Prostate gland (tissue), 2 donors: ENCODE results near the gene CDR2.

Source experiments
- POLR2A ChIP-seq: fragments of 450-650 bp; IDR thresholded peaks from one replicate; pipeline ENCODE4 v1.6.1; 2016; ENCODE audit warnings: antibody characterized with exemption, mild to moderate bottlenecking
- POLR2AphosphoS5 ChIP-seq: sonication (generic); formaldehyde crosslinking; IDR thresholded peaks from one replicate; pipeline ENCODE4 v1.6.1; 2017; ENCODE audit warnings: antibody characterized with exemption
- TF ChIP-seq, protein P1 (sequence below), 4 experiments: fragments of 200-600 bp in 2 of 4; fragments of 450-650 bp in 2 of 4; sonication (generic) in 2 of 4; IDR thresholded peaks; 1 replicate in 3 of 4; 2 replicates in 1 of 4; pipeline ENCODE4 v1.5.1; 2016 to 2019; ENCODE audit warnings: antibody characterized with exemption in 4 of 4, mild to moderate bottlenecking in 2 of 4, moderate library complexity in 2 of 4

DNA sequence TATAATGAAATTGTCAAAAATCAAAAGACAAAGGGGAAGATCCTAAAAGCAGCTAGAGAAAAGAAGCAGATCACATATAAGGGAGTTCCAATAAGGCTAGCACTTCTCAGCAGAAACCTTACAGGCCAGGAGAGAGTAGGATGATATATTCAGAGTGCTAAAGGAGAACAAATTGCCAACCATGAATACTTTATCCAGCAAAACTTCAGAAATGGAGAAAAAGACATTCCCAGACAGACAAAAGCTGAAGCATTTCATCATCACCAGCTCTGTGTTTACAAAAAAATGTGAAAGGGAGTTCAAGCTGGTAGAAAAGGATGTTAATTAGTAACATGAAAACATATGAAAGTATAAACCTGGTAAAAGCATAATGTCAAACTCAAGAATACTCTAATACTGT is 37.4 kb downstream of the CDR2 start:
- TF ChIP-seq, protein P1, sequence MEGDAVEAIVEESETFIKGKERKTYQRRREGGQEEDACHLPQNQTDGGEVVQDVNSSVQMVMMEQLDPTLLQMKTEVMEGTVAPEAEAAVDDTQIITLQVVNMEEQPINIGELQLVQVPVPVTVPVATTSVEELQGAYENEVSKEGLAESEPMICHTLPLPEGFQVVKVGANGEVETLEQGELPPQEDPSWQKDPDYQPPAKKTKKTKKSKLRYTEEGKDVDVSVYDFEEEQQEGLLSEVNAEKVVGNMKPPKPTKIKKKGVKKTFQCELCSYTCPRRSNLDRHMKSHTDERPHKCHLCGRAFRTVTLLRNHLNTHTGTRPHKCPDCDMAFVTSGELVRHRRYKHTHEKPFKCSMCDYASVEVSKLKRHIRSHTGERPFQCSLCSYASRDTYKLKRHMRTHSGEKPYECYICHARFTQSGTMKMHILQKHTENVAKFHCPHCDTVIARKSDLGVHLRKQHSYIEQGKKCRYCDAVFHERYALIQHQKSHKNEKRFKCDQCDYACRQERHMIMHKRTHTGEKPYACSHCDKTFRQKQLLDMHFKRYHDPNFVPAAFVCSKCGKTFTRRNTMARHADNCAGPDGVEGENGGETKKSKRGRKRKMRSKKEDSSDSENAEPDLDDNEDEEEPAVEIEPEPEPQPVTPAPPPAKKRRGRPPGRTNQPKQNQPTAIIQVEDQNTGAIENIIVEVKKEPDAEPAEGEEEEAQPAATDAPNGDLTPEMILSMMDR (IDR thresholded peaks at IDR 0.05), result no peak
- no peak for TF ChIP-seq POLR2A
- TF ChIP-seq POLR2AphosphoS5, result no peak
